Measurements from ENCODE around the gene CALCR. TPM values are rescaled to one million over a fixed set of nuclear protein-coding genes. Genes with fewer than 3 reads are reported as not detected.

CALCR gene
- total RNA-seq, 2 donors from 2014 or later, result not detected

- Histone ChIP-seq H3K36me3 (no peaks in the 10 kb centered on the region), H3K4me3 (no peak overlapping the region)
- ATAC-seq (ENCODE audit: insufficient number of reproducible peaks, low FRiP score, low read depth), result no peak
These were observed 4.9 kb upstream of the CALCR start for GRCh38 chr7:93579431-93579830.

GRCh38 chr7:93578762-93579161 is 4.2 kb upstream of the CALCR start:
- Histone ChIP-seq H3K4me1 (ENCODE audit: control insufficient read depth in 1 of 2, low read depth in 2 of 2) (no peaks in the 10 kb centered on the region), H3K36me3 (no peaks in the 10 kb centered on the region), H3K27me3 (replicated peaks; ENCODE audit: insufficient read depth) (no peaks in the 10 kb centered on the region), H3K4me3 (no peak overlapping the region), H3K9me3 (no peaks in the 10 kb centered on the region), H3K27ac (no peak overlapping the region)
- DNase-seq (ENCODE audit: low spot score) (no peak), ATAC-seq (ENCODE audit: insufficient number of reproducible peaks, low FRiP score, low read depth) (no peak)
- TF ChIP-seq, protein P1, sequence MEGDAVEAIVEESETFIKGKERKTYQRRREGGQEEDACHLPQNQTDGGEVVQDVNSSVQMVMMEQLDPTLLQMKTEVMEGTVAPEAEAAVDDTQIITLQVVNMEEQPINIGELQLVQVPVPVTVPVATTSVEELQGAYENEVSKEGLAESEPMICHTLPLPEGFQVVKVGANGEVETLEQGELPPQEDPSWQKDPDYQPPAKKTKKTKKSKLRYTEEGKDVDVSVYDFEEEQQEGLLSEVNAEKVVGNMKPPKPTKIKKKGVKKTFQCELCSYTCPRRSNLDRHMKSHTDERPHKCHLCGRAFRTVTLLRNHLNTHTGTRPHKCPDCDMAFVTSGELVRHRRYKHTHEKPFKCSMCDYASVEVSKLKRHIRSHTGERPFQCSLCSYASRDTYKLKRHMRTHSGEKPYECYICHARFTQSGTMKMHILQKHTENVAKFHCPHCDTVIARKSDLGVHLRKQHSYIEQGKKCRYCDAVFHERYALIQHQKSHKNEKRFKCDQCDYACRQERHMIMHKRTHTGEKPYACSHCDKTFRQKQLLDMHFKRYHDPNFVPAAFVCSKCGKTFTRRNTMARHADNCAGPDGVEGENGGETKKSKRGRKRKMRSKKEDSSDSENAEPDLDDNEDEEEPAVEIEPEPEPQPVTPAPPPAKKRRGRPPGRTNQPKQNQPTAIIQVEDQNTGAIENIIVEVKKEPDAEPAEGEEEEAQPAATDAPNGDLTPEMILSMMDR (IDR thresholded peaks at IDR 0.05), result no peak

More at GRCh38 chr7:93579431-93579830, 4.9 kb upstream of the CALCR start:
- H3K4me1 ChIP-seq (ENCODE audit: control insufficient read depth in 1 of 2, low read depth in 2 of 2), result no peaks in the 10 kb centered on the region
- TF ChIP-seq, protein P1 (IDR thresholded peaks at IDR 0.05), result no peak
- H3K27ac ChIP-seq, result no peak overlapping the region
- H3K9me3 ChIP-seq, result no peaks in the 10 kb centered on the region
- H3K27me3 ChIP-seq (replicated peaks; ENCODE audit: insufficient read depth), result no peaks in the 10 kb centered on the region
- DNase-seq (ENCODE audit: low spot score), result no peak

GRCh38 chr7:93575555-93576399 is 1.3 kb upstream of the CALCR start:
- Histone ChIP-seq H3K4me1 (ENCODE audit: control insufficient read depth in 1 of 2, low read depth in 2 of 2) (no peaks in the 10 kb centered on the region), H3K36me3 (no peaks in the 10 kb centered on the region), H3K4me3 (no peak overlapping the region), H3K9me3 (no peaks in the 10 kb centered on the region), H3K27ac (no peak overlapping the region), H3K27me3 (replicated peaks; ENCODE audit: insufficient read depth) (no peaks in the 10 kb centered on the region)
- ATAC-seq (ENCODE audit: insufficient number of reproducible peaks, low FRiP score, low read depth) (no peak), DNase-seq (ENCODE audit: low spot score) (no peak)
- TF ChIP-seq, protein P1 (IDR thresholded peaks at IDR 0.05), result no peak

GRCh38 chr7:93574269-93574645 is 267 bp downstream of the CALCR start:
- H3K4me3 ChIP-seq, result peak overlapping the region; percentile 53
- DNase-seq (ENCODE audit: low spot score), result no peak
- H3K27ac ChIP-seq, result no peak overlapping the region
- no peaks in the 10 kb centered on the region for H3K9me3 ChIP-seq
- H3K4me1 ChIP-seq (ENCODE audit: control insufficient read depth in 1 of 2, low read depth in 2 of 2), result no peaks in the 10 kb centered on the region
- TF ChIP-seq, protein P1 (IDR thresholded peaks at IDR 0.05), result no peak
- no peak for ATAC-seq (ENCODE audit: insufficient number of reproducible peaks, low FRiP score, low read depth)
- H3K36me3 ChIP-seq, result no peaks in the 10 kb centered on the region
- H3K27me3 ChIP-seq (replicated peaks; ENCODE audit: insufficient read depth), result no peaks in the 10 kb centered on the region

DNA sequence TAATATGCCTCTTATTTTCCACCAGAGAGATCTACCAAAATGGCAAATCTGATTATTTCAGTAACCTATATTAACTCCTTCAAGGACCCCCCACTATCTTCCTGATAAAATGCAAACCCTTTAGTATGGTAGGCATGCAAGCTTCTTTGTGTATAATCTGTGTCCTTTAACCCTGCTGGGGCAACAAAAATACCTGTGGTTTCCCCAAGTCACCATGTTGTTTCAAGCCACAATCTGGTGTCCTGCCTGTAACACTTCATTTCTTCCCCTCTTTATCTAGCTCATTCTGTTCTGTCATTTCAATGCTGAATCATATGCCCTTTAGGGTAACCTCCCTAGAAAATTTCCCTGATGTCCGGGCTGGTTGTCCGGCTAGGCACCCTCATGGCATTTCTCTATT is 5.3 kb downstream of the CALCR start:
- no peaks in the 10 kb centered on the region for H3K36me3 ChIP-seq
- H3K4me1 ChIP-seq (ENCODE audit: control insufficient read depth in 1 of 2, low read depth in 2 of 2), result no peaks in the 10 kb centered on the region
- no peaks in the 10 kb centered on the region for H3K9me3 ChIP-seq
- TF ChIP-seq, protein P1 (IDR thresholded peaks at IDR 0.05), result no peak
- H3K4me3 ChIP-seq, result no peak overlapping the region
- DNase-seq (ENCODE audit: low spot score) (no peak), ATAC-seq (ENCODE audit: insufficient number of reproducible peaks, low FRiP score, low read depth) (no peak)
- no peaks in the 10 kb centered on the region for H3K27me3 ChIP-seq (replicated peaks; ENCODE audit: insufficient read depth)
- no peak overlapping the region for H3K27ac ChIP-seq
